Stimulated activated CD8-positive, alpha-beta memory T cell treated with anti-CD3 and anti-CD28 coated beads, Interleukin-15, amount 100 ng/mL, for 48 hours (primary cell): ENCODE data around the gene PDCD10.

Source experiments
- DNase-seq, 2 donors: peaks; one replicate each; pipeline ENCODE4 v3.0.0-alpha.2; 2020; ENCODE audit warnings: low read depth in 2 of 2

Gene PDCD10

GRCh38 chr3:167735233-167736138 is 794 bp upstream of the PDCD10 start, which contains the start of gene SERPINI1:
Gene SERPINI1 (plus strand): TSS chr3:167735721. CDS start chr3:167789129, 53,408 bp downstream.
- DNase-seq, result peak; percentile 63 to 68

- no peak for DNase-seq
These were observed 663 bp downstream of the PDCD10 start for GRCh38 chr3:167733961-167734497.

- DNase-seq, result no peak
These were observed 2.2 kb downstream of the PDCD10 start for GRCh38 chr3:167732313-167733065.

- no peak for DNase-seq
These were observed 3.3 kb downstream of the PDCD10 start for GRCh38 chr3:167731393-167731792.

- no peak for DNase-seq
These were observed 5.1 kb downstream of the PDCD10 start for GRCh38 chr3:167729591-167729990.

GRCh38 chr3:167728632-167729323 is 5.9 kb downstream of the PDCD10 start:
- DNase-seq, result no peak

GRCh38 chr3:167728176-167728575 is 6.5 kb downstream of the PDCD10 start:
- DNase-seq, result no peak

- no peak for DNase-seq
These were observed 10.8 kb downstream of the PDCD10 start for GRCh38 chr3:167723872-167724271.

GRCh38 chr3:167723025-167723512 is 11.6 kb downstream of the PDCD10 start:
- DNase-seq, result no peak

GRCh38 chr3:167718582-167718981 is 16.1 kb downstream of the PDCD10 start:
- DNase-seq, result no peak

- DNase-seq, result no peak
These were observed 17.8 kb downstream of the PDCD10 start for GRCh38 chr3:167716920-167717319.

GRCh38 chr3:167714871-167715270 is 19.8 kb downstream of the PDCD10 start:
- DNase-seq, result no peak

- no peak for DNase-seq
These were observed 22.2 kb downstream of the PDCD10 start for GRCh38 chr3:167712445-167712844.

- no peak for DNase-seq
These were observed 23.3 kb downstream of the PDCD10 start for GRCh38 chr3:167711439-167711838.

- no peak for DNase-seq
These were observed 24.1 kb downstream of the PDCD10 start for GRCh38 chr3:167710552-167710951.

GRCh38 chr3:167709690-167710089 is 25.0 kb downstream of the PDCD10 start:
- DNase-seq, result no peak

GRCh38 chr3:167705840-167706239 is 28.9 kb downstream of the PDCD10 start:
- no peak for DNase-seq

GRCh38 chr3:167700926-167701325 is 33.8 kb downstream of the PDCD10 start:
- DNase-seq, result no peak

GRCh38 chr3:167700046-167700445 is 34.6 kb downstream of the PDCD10 start:
- DNase-seq, result no peak

GRCh38 chr3:167694121-167694520 is 40.6 kb downstream of the PDCD10 start:
- DNase-seq, result no peak

GRCh38 chr3:167691366-167691765 is 43.3 kb downstream of the PDCD10 start:
- peak; percentile 4 to 13 for DNase-seq
